Activated effector memory CD4-positive, alpha-beta T cell treated with Interleukin-2 at 50 U/mL for 16 hours (primary cell): Measurements from ENCODE around the gene CAMSAP1.
A peak's percentile ranks its signal among the peaks of the same experiment; 100 is the strongest.
"Not testable (repeated sequence)": the region's sequence is repeated elsewhere in the genome, so short reads cannot be mapped to it uniquely, and the experiment has no call there.

Experiments used
- DNase-seq: peaks from one replicate; pipeline ENCODE4 v3.0.0-alpha.2; 2020

The CAMSAP1 gene

DNA sequence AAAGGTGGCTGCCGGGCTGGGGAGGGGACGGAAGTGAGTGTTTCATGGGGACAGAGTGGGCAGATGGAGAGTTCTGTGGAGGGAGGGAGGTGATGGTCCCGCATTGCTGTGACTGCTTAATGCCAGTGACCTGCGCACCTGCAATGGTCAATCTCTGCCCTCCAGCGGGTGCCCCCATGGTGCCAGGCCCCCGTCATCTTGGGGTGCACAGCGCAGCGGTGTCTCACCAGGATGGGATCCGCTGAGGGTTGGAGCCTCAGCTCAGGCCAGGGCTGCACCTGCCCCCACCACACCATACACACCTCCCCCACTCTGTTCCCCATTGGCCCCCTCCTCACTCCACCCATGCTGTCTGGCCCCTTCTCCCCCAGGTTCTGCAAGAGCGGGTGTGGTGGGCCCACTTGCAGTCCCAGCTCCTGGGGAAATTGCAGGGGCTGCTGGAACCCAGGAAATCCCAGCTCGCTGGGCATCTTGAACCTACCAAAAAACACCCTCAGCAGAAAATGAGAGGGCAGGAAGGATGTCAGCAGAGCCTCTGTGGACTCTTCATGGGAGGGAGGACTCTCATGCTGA lies 12.1 kb upstream of the CAMSAP1 start:
- DNase-seq = no peak

DNA sequence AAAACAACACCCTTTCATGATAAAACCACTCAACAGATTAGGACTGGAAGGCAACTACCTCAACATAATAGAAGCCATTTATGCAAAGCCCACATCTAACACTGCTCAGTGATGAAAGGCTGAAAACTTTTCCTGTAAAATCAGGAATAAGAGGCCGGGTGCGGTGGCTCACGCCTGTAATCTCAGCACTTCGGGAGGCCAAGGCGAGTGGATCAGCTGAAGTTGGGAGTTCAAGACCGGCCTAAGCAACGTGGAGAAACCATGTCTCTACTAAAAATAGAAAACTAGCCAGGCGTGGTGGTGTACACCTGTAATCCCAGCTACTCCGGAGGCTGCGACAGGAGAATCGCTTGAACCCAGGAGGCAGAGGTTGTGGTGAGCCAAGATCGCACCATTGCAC lies 8.9 kb upstream of the CAMSAP1 start:
- DNase-seq = not testable (repeated sequence)

DNA sequence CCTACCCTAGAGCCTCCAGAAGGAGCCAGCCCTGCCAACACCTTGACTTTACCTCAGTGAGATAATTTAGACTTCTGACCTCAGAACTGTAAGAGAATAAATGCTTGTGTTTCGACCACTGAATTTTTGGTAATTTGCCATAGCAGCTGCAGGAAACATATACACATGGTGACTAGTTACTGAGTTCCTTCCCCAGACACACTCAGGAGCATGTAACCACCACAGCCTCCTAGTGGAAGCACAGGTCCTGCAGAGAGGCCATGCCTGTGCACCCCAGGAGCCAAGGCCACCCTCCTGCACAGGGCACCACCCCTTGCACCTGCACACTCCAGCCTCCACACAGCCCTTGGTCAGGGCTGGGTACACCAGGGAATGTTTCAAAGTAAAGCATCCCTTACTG lies 7.6 kb upstream of the CAMSAP1 start:
- DNase-seq = no peak

DNA sequence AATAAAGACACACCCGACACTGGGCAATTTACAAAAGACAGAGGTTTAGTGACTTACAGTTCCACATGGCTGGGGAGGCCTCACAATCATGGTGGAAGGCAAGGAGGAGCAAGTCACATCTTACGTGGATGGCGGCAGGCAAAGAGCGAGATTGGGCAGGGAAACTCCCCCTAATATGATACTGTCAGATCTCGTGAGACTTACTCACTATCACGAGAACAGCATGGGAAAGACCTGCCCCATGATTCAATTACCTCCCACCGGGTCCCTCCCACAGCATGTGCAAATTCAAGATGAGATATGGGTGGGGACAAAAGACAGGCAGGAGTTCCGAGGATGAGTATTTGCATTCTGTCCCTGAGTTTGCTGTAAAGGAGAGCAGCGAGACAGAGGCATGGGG lies 3.9 kb upstream of the CAMSAP1 start:
- DNase-seq = not testable (repeated sequence)

DNA sequence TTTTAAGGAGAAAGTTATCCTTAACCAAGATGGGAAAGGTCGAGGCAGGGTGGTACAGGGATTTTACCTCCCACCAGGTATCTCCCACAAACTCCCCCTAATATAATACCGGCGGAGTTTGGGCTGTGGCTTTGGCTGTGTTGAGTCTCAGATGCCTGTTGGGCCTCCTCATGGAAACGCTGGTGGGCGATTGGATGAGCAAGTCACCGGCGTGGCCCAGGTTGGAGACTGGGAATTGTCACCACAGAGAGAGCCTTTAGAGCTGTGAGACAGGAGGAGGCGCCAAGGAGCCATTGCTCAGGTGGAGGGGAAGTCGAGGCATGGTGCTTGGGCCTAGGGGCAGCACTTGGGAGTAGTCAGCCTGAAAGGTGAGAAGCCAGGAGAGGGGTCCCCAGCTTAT lies 3.4 kb upstream of the CAMSAP1 start:
- no peak for DNase-seq

DNA sequence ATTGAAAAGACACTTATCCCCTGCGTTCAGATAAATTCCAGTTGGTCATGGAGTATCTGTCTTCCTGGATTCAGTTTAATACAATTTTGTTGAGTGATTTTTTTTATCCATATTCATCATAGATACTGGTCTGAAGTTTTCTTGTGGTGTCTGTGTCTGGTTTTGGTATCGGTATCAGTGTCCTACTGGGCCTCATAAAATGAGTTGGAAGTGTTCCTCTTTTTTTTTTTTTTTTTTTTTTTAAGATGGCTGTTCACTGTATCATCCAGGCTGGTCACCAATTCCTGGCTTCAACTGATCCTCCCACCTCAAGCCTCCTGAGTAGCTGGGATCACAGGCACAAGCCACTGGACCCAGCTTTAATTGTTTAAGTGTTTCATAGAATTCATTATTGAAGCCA lies 2.9 kb upstream of the CAMSAP1 start:
- no peak for DNase-seq

DNA sequence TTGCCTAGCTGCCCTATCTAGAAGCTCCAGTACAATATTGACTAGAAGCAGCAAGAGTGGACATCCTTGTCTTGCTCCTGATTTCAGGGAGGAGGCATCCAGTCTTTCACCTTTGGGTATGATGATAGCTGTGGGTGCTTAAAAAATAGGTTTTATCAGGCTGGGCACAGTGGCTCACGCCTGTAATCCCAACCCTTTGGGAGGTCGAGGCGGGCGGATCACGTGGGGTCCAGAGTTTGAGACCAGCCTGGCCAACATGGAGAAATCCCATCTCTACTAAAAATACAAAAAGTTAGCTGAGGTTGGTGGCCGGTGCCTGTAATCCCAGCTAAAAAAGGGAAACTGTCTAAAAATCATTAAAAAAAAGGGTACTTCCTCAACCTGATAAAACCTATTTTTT lies 2.0 kb upstream of the CAMSAP1 start:
- DNase-seq = no peak

DNA sequence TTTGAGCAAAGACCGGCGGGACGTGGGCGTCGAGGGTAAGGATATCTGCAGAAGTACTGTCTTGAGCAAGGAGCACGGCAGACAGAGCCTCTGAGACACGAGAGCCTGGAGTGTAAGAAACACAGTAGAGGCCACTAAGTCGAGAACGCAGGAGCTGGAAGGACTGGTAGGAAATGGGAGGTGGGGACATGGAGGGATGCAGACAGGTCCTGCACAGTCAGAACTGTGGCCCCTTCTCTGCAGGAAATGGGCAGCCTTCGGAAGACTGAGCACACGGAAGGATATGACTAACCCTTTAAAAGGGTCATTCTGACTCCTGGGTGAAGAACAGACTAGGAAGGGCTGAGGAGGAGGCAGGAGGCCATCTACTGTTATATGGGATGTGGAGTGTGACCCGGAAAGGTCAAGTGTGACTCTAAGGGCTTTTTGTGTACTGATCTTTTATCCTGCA lies 1.4 kb upstream of the CAMSAP1 start:
- DNase-seq = no peak

DNA sequence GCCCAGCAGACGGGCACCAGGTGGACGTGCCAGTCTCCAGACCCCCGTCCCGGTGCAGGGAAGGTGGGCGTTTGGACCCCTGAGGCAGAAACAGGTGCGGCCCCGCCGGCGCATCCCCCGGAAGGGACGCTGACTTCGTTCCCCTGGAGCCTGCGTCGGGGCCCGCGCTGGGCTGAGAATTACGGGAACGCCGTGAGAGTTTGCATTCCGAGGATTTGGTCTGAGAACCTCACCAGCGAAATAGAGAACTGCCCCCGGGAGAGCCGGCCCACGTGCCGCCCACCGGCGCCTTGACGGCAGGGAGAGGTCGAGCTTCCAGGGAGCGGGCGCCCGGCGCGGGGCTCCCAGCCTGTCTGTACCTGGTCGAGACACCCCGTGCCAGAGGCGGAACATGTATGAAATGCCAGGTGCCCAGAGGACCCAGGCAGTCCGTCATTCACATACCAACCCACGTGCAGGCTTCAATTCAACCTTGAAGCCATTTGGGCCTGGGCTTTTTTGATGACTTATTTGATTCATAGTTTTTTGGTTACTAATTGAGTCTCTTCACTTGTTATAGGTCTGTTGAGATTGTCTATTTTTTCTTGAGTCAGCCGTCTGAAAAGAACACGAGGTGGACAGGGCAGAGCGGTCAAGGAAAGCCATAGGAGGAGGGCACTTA lies 877 bp upstream of the CAMSAP1 start:
- DNase-seq = no peak

DNA sequence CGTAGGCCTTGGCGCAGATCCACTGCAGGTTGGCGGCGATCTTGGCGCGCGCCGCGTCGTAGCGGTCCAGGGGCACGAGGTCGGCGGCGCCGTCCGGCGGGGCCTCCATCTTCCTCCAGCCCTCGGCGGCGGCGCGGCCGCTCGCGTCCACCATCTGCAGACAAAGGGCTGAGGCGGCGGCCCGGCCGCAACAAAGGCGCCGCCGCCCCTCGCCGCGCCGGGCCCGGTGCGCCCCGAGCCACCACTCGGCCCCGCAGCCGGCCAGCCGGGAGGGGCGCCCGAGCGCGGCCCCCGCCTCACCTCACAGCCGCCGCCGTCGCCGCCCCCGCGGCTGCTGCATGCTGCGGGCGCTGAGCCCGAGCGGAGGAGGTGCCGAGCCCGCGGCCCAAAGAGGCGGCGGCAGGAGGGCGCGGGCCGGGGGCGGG lies 328 bp downstream of the CAMSAP1 start:
- DNase-seq = no peak

DNA sequence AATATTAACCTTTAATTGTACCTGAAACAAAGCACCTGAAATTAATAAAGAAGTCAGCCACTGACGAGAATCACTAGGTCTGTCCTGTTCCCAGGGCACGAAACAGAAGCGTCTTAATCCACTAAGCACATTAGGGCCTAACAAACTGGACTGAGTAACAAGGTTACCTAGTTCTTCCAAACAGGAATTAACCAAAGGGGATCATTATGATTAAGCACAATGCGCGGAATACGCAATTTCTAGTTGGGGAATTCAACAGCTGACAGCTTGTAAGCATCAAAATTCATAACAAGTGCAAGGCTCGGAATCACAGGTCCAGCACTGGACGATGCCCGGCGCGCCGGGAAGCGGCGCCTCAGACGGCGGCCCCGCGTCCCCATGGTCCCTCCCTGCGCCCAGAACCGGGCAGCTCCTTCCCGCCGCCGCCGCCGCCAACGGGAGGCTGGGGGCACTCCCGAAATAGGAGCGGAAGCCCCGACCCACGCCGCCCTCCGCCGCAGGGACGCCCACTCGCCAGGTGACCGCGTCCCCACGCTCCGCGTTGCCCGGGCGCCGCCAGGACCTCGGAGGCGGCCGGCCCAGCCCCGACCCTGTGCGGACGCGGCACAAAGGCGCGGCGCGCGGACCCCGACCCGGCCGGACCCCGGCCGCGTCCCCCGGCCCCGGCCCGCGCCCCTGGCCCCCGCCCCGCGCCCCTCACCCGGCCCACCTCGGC lies 898 bp downstream of the CAMSAP1 start:
- no peak for DNase-seq

DNA sequence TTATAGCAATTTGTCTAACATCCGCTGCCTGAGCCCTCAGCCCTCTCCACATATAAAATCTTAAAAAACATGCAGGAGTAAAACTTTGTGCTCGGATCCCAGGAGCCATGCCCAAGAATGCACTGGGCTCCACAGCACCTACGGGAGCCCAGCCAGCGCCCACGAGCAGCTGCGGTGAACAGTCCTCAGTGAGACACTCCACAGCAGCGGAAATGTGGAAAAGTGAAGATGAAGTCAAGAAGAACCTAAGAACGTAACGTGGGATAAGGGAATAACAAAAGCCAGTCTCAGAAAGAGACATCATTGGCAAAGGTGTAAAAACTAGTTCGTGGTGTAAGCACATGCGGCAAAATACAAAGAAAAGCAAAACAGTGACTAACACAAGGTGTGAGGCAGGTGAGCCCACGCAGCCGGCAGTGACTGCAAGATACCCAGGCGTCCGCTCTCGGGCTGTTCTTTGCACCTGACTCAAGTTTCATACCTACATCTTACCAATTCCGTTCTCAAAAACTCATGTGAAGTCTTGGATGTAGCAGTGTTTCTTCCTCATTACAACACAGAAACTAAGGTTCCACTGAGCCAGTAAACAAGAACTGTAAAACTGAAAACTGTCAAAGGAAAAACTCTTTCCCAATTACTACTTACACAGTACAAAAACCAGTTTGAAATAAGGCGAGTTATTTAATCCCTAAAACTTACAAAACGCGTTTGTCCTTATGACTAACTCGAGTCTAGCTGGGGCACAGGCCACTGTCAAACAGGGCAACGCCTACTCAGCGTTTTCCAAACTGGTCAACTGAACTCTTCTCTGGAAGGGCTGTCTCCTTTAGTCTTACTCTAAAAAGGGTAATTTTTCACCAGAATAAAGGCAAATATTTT lies 1.7 kb downstream of the CAMSAP1 start:
- peak; percentile 34 for DNase-seq

DNA sequence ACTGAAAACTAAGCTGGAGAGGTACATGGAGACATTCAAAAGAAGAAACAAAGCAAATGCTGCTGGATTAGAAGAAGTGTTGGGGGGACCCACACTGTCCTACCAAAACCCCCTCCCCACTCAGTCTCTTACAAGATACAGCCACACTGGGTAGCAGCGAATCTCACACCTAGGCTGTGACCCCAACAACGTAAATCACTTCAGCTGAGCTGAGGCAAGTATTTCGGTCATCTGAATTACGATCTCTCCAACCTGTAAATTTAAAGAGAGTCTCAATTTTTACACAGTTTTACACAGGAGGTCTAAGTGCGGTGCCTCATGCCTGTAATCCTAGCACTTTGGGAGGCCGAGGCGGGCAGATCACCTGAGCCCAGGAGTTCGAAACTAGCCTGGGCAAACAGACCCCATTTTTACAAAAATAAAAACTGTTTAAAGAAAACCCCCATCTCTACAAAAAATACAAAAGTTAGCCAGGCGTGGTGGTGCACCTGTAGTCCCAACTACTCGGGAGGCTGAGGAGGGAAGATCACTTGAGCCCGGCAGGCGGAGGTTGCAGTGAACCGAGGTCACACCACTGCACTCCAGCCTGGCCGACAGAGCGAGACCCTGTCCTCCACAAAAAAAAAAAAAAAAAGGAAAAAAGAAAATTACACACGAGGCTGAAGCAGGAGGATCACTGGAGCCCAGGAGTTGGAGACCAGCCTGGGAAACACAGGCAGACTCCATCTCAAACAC lies 3.4 kb downstream of the CAMSAP1 start:
- DNase-seq = no peak

DNA sequence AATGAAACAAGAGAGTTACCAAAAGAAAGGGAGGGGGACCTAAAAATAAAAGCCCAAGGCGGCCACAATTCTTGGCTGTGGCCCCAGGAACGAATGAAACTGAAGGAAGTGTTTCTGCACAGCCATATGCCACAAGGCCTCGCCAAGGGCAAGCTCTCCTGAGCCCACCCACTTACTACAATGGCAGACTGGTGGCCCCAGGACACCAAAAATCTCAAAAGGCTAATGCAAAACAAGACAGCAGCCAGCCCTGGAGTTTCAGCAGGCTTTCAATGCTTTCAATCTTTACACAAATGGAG lies 4.0 kb downstream of the CAMSAP1 start:
- DNase-seq = no peak

DNA sequence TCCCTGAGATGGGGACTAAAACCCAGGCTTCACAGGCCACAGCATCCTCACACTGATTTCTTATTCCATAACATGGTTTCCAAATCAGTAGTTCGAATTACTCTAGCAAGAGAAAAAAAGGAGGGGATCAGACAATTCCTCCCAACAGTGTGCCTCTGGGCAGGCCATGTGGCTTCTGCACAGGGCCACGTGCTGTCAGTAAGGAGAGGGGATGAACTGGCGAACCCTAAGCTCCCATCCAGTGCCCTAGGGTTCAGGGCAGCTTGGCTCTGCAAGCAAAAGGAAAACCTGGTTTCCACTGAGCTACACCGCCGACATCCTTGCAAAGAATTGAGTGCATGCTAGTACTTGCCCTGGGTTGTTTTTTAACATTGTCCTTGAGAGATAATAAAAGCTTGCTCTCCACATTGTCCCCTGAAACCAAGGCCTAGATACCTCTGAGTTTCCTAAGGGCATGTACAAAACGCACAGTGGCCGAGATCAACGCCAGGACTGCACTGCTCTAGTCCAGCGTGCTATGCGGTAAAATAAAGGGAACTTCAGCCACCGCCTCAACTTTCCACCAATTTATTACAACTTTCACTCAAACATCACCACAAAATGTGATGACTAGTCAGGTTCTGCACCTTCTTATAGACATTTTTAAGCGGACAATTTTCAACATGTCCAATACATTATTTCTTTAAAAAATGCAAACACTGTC lies 4.5 kb downstream of the CAMSAP1 start:
- no peak for DNase-seq

DNA sequence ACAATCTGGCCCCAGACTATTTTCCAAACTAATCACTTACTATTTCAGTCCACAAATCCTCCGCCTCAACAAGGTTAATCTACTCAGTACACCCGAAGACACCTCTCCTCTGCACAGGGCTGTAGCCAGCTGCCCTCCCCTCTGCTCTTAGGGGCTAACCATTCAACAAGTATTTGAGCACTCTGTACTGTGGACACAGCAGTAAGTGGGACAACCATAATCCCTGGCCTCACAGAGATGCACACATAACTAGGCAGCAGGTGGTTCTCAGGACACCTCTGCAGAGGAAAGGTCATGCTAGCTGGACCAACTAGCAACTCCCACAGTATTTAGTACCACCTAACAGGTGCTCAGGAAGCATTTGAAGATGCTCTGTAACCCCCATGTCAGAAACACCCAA lies 5.5 kb downstream of the CAMSAP1 start:
- DNase-seq = no peak

DNA sequence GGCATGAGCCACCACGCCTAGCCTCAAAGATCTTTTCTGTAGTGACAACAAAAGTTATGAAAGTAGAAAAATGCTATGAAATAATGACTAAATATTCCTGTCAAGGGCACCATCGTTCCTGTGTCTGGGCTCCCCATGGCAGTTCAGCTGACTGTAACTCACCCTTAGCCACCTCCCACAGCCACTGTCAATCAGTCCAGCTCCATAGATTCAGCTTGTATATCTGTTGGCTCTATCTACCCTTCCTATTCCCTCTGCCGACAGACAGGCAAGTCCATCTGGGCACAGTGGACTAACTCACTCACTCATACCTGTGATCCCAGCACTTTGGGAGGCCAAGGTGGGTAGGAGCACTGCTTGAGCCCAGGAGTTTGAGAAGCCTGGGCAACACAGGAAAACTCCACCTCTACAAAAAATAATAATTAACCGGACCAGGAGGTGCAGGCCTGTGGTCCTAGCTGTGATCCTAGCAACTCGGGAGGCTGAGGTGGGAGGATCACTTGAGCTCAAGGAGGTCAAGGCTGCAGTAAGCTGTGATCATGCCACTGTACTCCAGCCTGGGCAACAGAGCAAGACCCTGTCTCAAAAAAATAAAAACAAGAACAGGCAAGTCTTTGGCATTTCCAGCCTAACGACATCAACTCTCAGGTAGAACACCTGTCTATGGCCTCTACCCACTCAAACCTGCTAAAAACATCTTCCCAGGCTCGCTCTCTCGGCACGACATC lies 6.2 kb downstream of the CAMSAP1 start:
- no peak for DNase-seq

DNA sequence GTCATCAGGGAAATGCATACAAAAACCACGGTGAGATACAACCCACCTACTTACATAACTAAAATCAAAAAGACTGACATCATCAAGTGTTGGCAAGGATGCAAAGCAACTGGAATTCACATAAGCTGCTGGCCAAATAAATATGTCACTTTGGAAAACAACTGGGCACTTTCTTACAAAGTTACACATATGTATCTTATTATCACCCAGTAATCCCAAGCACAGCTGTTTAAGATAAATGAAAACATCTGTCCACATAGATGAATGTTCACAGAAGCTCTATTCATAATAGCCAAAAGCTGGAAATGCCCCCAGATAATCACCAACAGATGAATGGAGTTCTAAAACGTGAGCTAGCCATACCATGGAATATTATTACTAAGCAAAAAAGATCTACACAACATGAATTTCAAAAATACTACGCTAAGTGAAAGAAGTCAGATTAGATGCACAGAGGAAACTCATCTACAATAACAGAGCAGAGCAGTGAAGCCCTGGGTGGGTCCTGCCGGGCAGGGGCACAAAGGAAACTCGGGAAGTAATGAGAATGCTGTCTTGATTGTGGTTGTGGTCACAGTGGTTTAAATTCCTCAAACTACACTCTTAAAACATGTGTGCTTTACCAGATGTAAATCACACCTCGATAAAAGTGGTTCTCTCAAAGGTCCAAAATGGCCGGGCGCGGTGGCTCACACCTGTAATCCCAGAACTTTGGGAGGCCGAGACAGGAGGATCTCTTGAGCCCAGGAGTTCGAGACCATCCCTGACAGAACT lies 8.5 kb downstream of the CAMSAP1 start:
- DNase-seq = no peak

DNA sequence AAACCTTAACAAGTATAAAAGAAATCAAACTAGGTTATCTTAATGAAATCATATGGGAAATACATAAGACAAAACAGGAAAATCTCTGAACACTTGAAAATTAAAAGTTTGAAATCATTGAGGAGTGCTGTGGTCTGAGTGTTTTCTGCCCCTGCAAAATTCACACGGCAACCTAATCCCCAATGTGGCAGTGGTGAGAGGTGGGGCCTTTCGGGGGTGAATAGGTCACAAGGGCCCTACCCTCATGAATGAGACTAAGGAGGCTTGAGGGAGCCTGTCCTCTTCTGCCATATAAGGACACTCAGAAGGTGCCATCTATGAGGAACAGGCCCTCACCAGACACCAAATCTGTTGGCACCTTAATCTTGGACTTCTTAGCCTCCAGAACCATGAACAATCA lies 10.7 kb downstream of the CAMSAP1 start:
- DNase-seq = no peak

DNA sequence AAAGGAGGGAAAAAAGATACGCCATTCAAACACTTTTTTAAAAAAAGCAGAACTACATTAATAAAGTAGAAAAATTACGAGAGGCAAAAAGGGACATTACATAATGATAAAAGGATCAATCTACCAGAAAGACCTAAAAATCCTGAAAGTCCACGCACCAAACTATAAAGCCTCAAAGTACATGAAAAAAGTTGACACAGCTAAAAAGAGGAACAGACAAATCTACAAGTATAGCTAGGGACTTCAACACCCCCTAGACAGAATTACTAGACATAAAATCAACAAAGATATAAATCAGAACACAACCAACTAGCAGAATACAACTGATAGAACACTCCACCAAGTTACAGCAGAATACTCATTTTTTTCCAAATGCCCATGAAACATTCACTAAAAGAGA lies 11.1 kb downstream of the CAMSAP1 start:
- DNase-seq = no peak
